ENCODE data around the gene PRDM13.
"Not testable (repeated sequence)": the region's sequence is repeated elsewhere in the genome, so short reads cannot be mapped to it uniquely, and the experiment has no call there.

Gene PRDM13

GRCh38 chr6:99641270-99641669 lies 34.6 kb downstream of the PRDM13 start:
- Histone ChIP-seq H3K4ac (ENCODE audit: low read length) (no peak overlapping the region), H3K4me3 (ENCODE audit: low read length in 2 of 2) (no peak overlapping the region), H4K8ac (ENCODE audit: low read depth, low read length) (no peak overlapping the region), H2BK12ac (ENCODE audit: low read length) (no peak overlapping the region), H3K4me2 (ENCODE audit: insufficient read depth, low read length, poor library complexity, severe bottlenecking) (no peak overlapping the region), H2BK5ac (ENCODE audit: low read length) (no peak overlapping the region), H2AK5ac (ENCODE audit: low read depth, low read length) (no peak overlapping the region), H3K27ac (replicated peaks; ENCODE audit: low read length) (no peak overlapping the region), H2BK120ac (ENCODE audit: low read depth, low read length) (no peak overlapping the region), H2AFZ (ENCODE audit: low read length) (no peak overlapping the region), H3K23ac (ENCODE audit: low read depth, low read length, poor library complexity) (no peak overlapping the region), H3K14ac (ENCODE audit: low read length) (no peak overlapping the region), H4K91ac (ENCODE audit: low read depth, low read length, poor library complexity) (no peak overlapping the region), H2BK15ac (ENCODE audit: low read length) (no peak overlapping the region), H3K27me3 (ENCODE audit: control insufficient read depth in 3 of 3, insufficient read depth in 3 of 3, low read depth in 1 of 3, low read length in 3 of 3) (no peaks in the 10 kb centered on the region), H3K9me3 (replicated peaks in 1 of 2; ENCODE audit: control insufficient read depth in 2 of 2, insufficient read depth in 1 of 2, low read depth in 1 of 2, low read length in 2 of 2) (no peaks in the 10 kb centered on the region), H3K9ac (ENCODE audit: low read depth, low read length, poor library complexity) (no peak overlapping the region), H3K18ac (ENCODE audit: low read length) (no peak overlapping the region), H3K36me3 (replicated peaks in 1 of 2; ENCODE audit: control insufficient read depth in 2 of 2, insufficient read depth in 2 of 2, low read length in 2 of 2) (no peaks in the 10 kb centered on the region), H3K4me1 (ENCODE audit: control insufficient read depth in 2 of 2, insufficient read depth in 1 of 2, low read depth in 1 of 2, low read length in 2 of 2) (no peaks in the 10 kb centered on the region), H3K79me1 (ENCODE audit: low read depth, low read length) (no peaks in the 10 kb centered on the region)
- WGBS, 2 donors (ENCODE audit: extremely low coverage in 2 of 2, insufficient read length in 2 of 2, insufficient replicate concordance in 1 of 2) = no CpG with 5 or more reads among the region's 2 CpGs
- no peak for DNase-seq (ENCODE audit: low spot score)

- no peak overlapping the region for H4K91ac ChIP-seq (ENCODE audit: low read depth, low read length, poor library complexity)
- H3K9me3 ChIP-seq (replicated peaks in 1 of 2; ENCODE audit: control insufficient read depth in 2 of 2, insufficient read depth in 1 of 2, low read depth in 1 of 2, low read length in 2 of 2) = no peaks in the 10 kb centered on the region
- WGBS, 2 donors (ENCODE audit: extremely low coverage in 2 of 2, insufficient read length in 2 of 2, insufficient replicate concordance in 1 of 2) = no CpG with 5 or more reads among the region's 6 CpGs
- H3K14ac ChIP-seq (ENCODE audit: low read length) = no peak overlapping the region
- H2AFZ ChIP-seq (ENCODE audit: low read length) = no peak overlapping the region
- H3K4me2 ChIP-seq (ENCODE audit: insufficient read depth, low read length, poor library complexity, severe bottlenecking) = no peak overlapping the region
- H3K4ac ChIP-seq (ENCODE audit: low read length) = no peak overlapping the region
- no peak overlapping the region for H2BK15ac ChIP-seq (ENCODE audit: low read length)
- H2AK5ac ChIP-seq (ENCODE audit: low read depth, low read length) = no peak overlapping the region
- no peaks in the 10 kb centered on the region for H3K79me1 ChIP-seq (ENCODE audit: low read depth, low read length)
- H3K4me3 ChIP-seq (ENCODE audit: low read length in 2 of 2) = no peak overlapping the region
- no peak overlapping the region for H2BK5ac ChIP-seq (ENCODE audit: low read length)
- H3K27ac ChIP-seq (replicated peaks; ENCODE audit: low read length) = no peak overlapping the region
- no peak overlapping the region for H3K9ac ChIP-seq (ENCODE audit: low read depth, low read length, poor library complexity)
- H2BK120ac ChIP-seq (ENCODE audit: low read depth, low read length) = no peak overlapping the region
- no peaks in the 10 kb centered on the region for H3K27me3 ChIP-seq (ENCODE audit: control insufficient read depth in 3 of 3, insufficient read depth in 3 of 3, low read depth in 1 of 3, low read length in 3 of 3)
- H3K36me3 ChIP-seq (replicated peaks in 1 of 2; ENCODE audit: control insufficient read depth in 2 of 2, insufficient read depth in 2 of 2, low read length in 2 of 2) = no peaks in the 10 kb centered on the region
- no peak overlapping the region for H4K8ac ChIP-seq (ENCODE audit: low read depth, low read length)
- H3K4me1 ChIP-seq (ENCODE audit: control insufficient read depth in 2 of 2, insufficient read depth in 1 of 2, low read depth in 1 of 2, low read length in 2 of 2) = no peaks in the 10 kb centered on the region
- no peak for DNase-seq (ENCODE audit: low spot score)
- H2BK12ac ChIP-seq (ENCODE audit: low read length) = no peak overlapping the region
- H3K18ac ChIP-seq (ENCODE audit: low read length) = no peak overlapping the region
- H3K23ac ChIP-seq (ENCODE audit: low read depth, low read length, poor library complexity) = no peak overlapping the region
Observed at GRCh38 chr6:99645986-99646385, 39.4 kb downstream of the PRDM13 start.

GRCh38 chr6:99650091-99650571 lies 43.5 kb downstream of the PRDM13 start:
- not testable (repeated sequence) for H3K4me2 ChIP-seq (ENCODE audit: insufficient read depth, low read length, poor library complexity, severe bottlenecking); H3K36me3 ChIP-seq (replicated peaks in 1 of 2; ENCODE audit: control insufficient read depth in 2 of 2, insufficient read depth in 2 of 2, low read length in 2 of 2); H2AFZ ChIP-seq (ENCODE audit: low read length); H2BK5ac ChIP-seq (ENCODE audit: low read length); H2BK120ac ChIP-seq (ENCODE audit: low read depth, low read length); H3K9me3 ChIP-seq (replicated peaks in 1 of 2; ENCODE audit: control insufficient read depth in 2 of 2, insufficient read depth in 1 of 2, low read depth in 1 of 2, low read length in 2 of 2); H4K91ac ChIP-seq (ENCODE audit: low read depth, low read length, poor library complexity); H3K27me3 ChIP-seq (ENCODE audit: control insufficient read depth in 3 of 3, insufficient read depth in 3 of 3, low read depth in 1 of 3, low read length in 3 of 3); DNase-seq (ENCODE audit: low spot score); H3K4ac ChIP-seq (ENCODE audit: low read length); H2BK15ac ChIP-seq (ENCODE audit: low read length); H3K27ac ChIP-seq (replicated peaks; ENCODE audit: low read length); H2BK12ac ChIP-seq (ENCODE audit: low read length); H3K4me1 ChIP-seq (ENCODE audit: control insufficient read depth in 2 of 2, insufficient read depth in 1 of 2, low read depth in 1 of 2, low read length in 2 of 2); H3K79me1 ChIP-seq (ENCODE audit: low read depth, low read length); H4K8ac ChIP-seq (ENCODE audit: low read depth, low read length); H3K14ac ChIP-seq (ENCODE audit: low read length); H3K9ac ChIP-seq (ENCODE audit: low read depth, low read length, poor library complexity); H3K23ac ChIP-seq (ENCODE audit: low read depth, low read length, poor library complexity); H3K4me3 ChIP-seq (ENCODE audit: low read length in 2 of 2); H2AK5ac ChIP-seq (ENCODE audit: low read depth, low read length); H3K18ac ChIP-seq (ENCODE audit: low read length)
- no CpG with 5 or more reads among the region's 42 CpGs for WGBS, 2 donors (ENCODE audit: extremely low coverage in 2 of 2, insufficient read length in 2 of 2, insufficient replicate concordance in 1 of 2)

DNA sequence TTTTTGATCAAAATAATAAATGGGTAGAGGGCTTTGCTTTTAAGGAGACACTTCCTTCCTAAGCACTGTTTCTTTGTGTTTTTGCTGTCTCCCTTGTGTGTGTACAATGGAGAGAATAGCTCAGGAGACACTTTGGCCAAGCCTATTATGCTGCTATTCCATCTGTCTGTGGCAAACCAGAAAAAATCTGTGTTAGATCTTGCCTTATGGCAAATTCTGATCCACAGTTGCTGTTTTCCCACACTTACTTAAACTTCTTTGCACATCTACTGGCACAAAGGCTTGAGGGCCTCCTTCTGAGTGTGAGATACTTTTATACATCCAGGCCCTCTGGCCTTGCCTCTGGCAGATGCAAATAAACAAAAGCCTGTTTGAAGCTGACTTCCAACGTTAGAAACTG lies 53.6 kb downstream of the PRDM13 start:
- no peak overlapping the region for H2BK120ac ChIP-seq (ENCODE audit: low read depth, low read length)
- no peak overlapping the region for H2BK5ac ChIP-seq (ENCODE audit: low read length)
- H3K4ac ChIP-seq (ENCODE audit: low read length) = no peak overlapping the region
- no peaks in the 10 kb centered on the region for H3K9me3 ChIP-seq (replicated peaks in 1 of 2; ENCODE audit: control insufficient read depth in 2 of 2, insufficient read depth in 1 of 2, low read depth in 1 of 2, low read length in 2 of 2)
- H3K4me3 ChIP-seq (ENCODE audit: low read length in 2 of 2) = no peak overlapping the region
- WGBS, 2 donors (ENCODE audit: extremely low coverage in 2 of 2, insufficient read length in 2 of 2, insufficient replicate concordance in 1 of 2) = no CpG with 5 or more reads among the region's 1 CpG
- no peak for DNase-seq (ENCODE audit: low spot score)
- no peak overlapping the region for H3K4me2 ChIP-seq (ENCODE audit: insufficient read depth, low read length, poor library complexity, severe bottlenecking)
- no peaks in the 10 kb centered on the region for H3K36me3 ChIP-seq (replicated peaks in 1 of 2; ENCODE audit: control insufficient read depth in 2 of 2, insufficient read depth in 2 of 2, low read length in 2 of 2)
- no peak overlapping the region for H3K18ac ChIP-seq (ENCODE audit: low read length)
- H2BK15ac ChIP-seq (ENCODE audit: low read length) = no peak overlapping the region
- no peak overlapping the region for H4K8ac ChIP-seq (ENCODE audit: low read depth, low read length)
- no peak overlapping the region for H4K91ac ChIP-seq (ENCODE audit: low read depth, low read length, poor library complexity)
- no peak overlapping the region for H2AFZ ChIP-seq (ENCODE audit: low read length)
- no peak overlapping the region for H3K23ac ChIP-seq (ENCODE audit: low read depth, low read length, poor library complexity)
- no peak overlapping the region for H2AK5ac ChIP-seq (ENCODE audit: low read depth, low read length)
- H2BK12ac ChIP-seq (ENCODE audit: low read length) = no peak overlapping the region
- H3K9ac ChIP-seq (ENCODE audit: low read depth, low read length, poor library complexity) = no peak overlapping the region
- H3K79me1 ChIP-seq (ENCODE audit: low read depth, low read length) = no peaks in the 10 kb centered on the region
- no peak overlapping the region for H3K27ac ChIP-seq (replicated peaks; ENCODE audit: low read length)
- H3K27me3 ChIP-seq (ENCODE audit: control insufficient read depth in 3 of 3, insufficient read depth in 3 of 3, low read depth in 1 of 3, low read length in 3 of 3) = no peaks in the 10 kb centered on the region
- peaks cover 0 to 4% of the 10 kb centered on the region in 2 donors for H3K4me1 ChIP-seq (ENCODE audit: control insufficient read depth in 2 of 2, insufficient read depth in 1 of 2, low read depth in 1 of 2, low read length in 2 of 2)
- H3K14ac ChIP-seq (ENCODE audit: low read length) = no peak overlapping the region
